Right atrium auricular region (tissue), 2 donors: ENCODE measurements around the gene CRIP2. TPM values are rescaled to one million over a fixed set of nuclear protein-coding genes. Genes with fewer than 3 reads are reported as not detected.

ENCODE experiments used
- DNase-seq: peaks from one replicate; pipeline ENCODE4 v3.0.0-alpha.2; 2019; ENCODE audit warnings: low spot score
- H3K27ac ChIP-seq, 2 donors: fragments of 200-600 bp; sonication (generic); 1 replicate in 1 of 2; 2 replicates in 1 of 2; pipeline ENCODE4 v1.5.1; 2016 to 2019
- H3K27me3 ChIP-seq, 2 donors: fragments of 200-600 bp; sonication (generic); one replicate each; pipeline versions ENCODE4 v1.5.1 to v1.6.0; 2017 to 2019
- H3K36me3 ChIP-seq: fragments of 200-600 bp; sonication (generic); one replicate; pipeline ENCODE4 v1.5.1; 2016
- H3K4me1 ChIP-seq, 2 donors: fragments of 200-600 bp; sonication (generic); one replicate each; pipeline versions ENCODE4 v1.5.1 to v1.6.0; 2017 to 2019
- H3K4me3 ChIP-seq, 2 donors: fragments of 200-600 bp; sonication (generic); 1 replicate in 1 of 2; 2 replicates in 1 of 2; pipeline ENCODE4 v1.5.1; 2017 to 2019; ENCODE audit warnings: mild to moderate bottlenecking in 1 of 2, moderate library complexity in 1 of 2
- H3K9me3 ChIP-seq, 2 donors: fragments of 200-600 bp; sonication (generic); one replicate each; pipeline ENCODE4 v1.5.1; 2019
- CTCF ChIP-seq, 2 donors: fragments of 200-600 bp; sonication (generic); IDR thresholded peaks; one replicate each; pipeline ENCODE4 v1.5.1; 2019; ENCODE audit warnings: antibody characterized with exemption in 2 of 2
- total RNA-seq, 2 donors: library from RNA; depleted of rRNA; stranded (reverse); fragments of >200 nt; gene quantifications; one replicate each; pipeline ENCODE4 v1.1.0, GENCODE V29; 2016

CRIP2 gene
- total RNA-seq, 2 donors from 2014 or later, result 831 to 1,272 TPM

- no peaks in the 10 kb centered on the region for H3K36me3 ChIP-seq
- no peak for DNase-seq
- peak overlapping the region in 1 of 2 donors; percentile 98 for H3K27ac ChIP-seq
- no peaks in the 10 kb centered on the region for H3K9me3 ChIP-seq
- H3K4me1 ChIP-seq, result peaks cover 0 to 42% of the 10 kb centered on the region in 2 donors
- H3K4me3 ChIP-seq, result no peak overlapping the region
- H3K27me3 ChIP-seq, result no peaks in the 10 kb centered on the region
- TF ChIP-seq CTCF (IDR thresholded peaks at IDR 0.05), result no peak
Measured at GRCh38 chr14:105492031-105492970, 17.7 kb downstream of the CRIP2 start.

- Histone ChIP-seq H3K9me3 (no peaks in the 10 kb centered on the region), H3K27ac (no peak overlapping the region), H3K36me3 (no peaks in the 10 kb centered on the region), H3K4me1 (peaks cover 0 to 32% of the 10 kb centered on the region in 2 donors), H3K27me3 (no peaks in the 10 kb centered on the region), H3K4me3 (no peak overlapping the region)
- no peak for TF ChIP-seq CTCF (IDR thresholded peaks at IDR 0.05)
- DNase-seq, result no peak
Measured at GRCh38 chr14:105492971-105493871, 18.6 kb downstream of the CRIP2 start.

- H3K4me3 ChIP-seq, result no peak overlapping the region
- H3K27me3 ChIP-seq, result no peaks in the 10 kb centered on the region
- H3K27ac ChIP-seq, result no peak overlapping the region
- no peak for TF ChIP-seq CTCF (IDR thresholded peaks at IDR 0.05)
- no peaks in the 10 kb centered on the region for H3K9me3 ChIP-seq
- H3K4me1 ChIP-seq, result peaks cover 0 to 24% of the 10 kb centered on the region in 2 donors
- DNase-seq, result no peak
- no peaks in the 10 kb centered on the region for H3K36me3 ChIP-seq
Measured at GRCh38 chr14:105493921-105494605, 19.4 kb downstream of the CRIP2 start.

GRCh38 chr14:105494606-105494929 is 19.9 kb downstream of the CRIP2 start:
- no peak overlapping the region for H3K4me3 ChIP-seq
- H3K4me1 ChIP-seq, result peaks cover 0 to 19% of the 10 kb centered on the region in 2 donors
- no peak overlapping the region for H3K27ac ChIP-seq
- no peaks in the 10 kb centered on the region for H3K9me3 ChIP-seq
- no peak for DNase-seq
- H3K36me3 ChIP-seq, result no peaks in the 10 kb centered on the region
- H3K27me3 ChIP-seq, result no peaks in the 10 kb centered on the region
- no peak for TF ChIP-seq CTCF (IDR thresholded peaks at IDR 0.05)

GRCh38 chr14:105495101-105495989 is 20.7 kb downstream of the CRIP2 start:
- DNase-seq, result no peak
- no peaks in the 10 kb centered on the region for H3K27me3 ChIP-seq
- no peak overlapping the region for H3K4me3 ChIP-seq
- H3K27ac ChIP-seq, result no peak overlapping the region
- H3K9me3 ChIP-seq, result no peaks in the 10 kb centered on the region
- no peak for TF ChIP-seq CTCF (IDR thresholded peaks at IDR 0.05)
- peaks cover 0 to 11% of the 10 kb centered on the region in 2 donors for H3K4me1 ChIP-seq
- no peaks in the 10 kb centered on the region for H3K36me3 ChIP-seq
